PFSK-1 (cell line): ENCODE measurements around the gene PLXDC2.

Experiments used
- SIN3A ChIP-seq: IDR thresholded peaks from 2 replicates; pipeline ENCODE4 v1.6.1; 2012; ENCODE audit warnings: mild to moderate bottlenecking, low read length, moderate library complexity, borderline replicate concordance; ENCODE audit not compliant: insufficient read depth
- TAF1 ChIP-seq: IDR thresholded peaks from 2 replicates; pipeline ENCODE4 v1.6.1; 2012; ENCODE audit warnings: low read length, control low read depth, borderline replicate concordance; ENCODE audit not compliant: insufficient read depth
- TF ChIP-seq, protein P1 (sequence below), 2 experiments: IDR thresholded peaks; 2 replicates each; pipeline versions ENCODE4 v1.6.1 to v1.8.0; 2011 to 2012; ENCODE audit warnings: low read depth in 2 of 2, low read length in 2 of 2, control low read depth in 1 of 2, inconsistent platforms in 1 of 2, mild to moderate bottlenecking in 1 of 2, moderate library complexity in 1 of 2; ENCODE audit not compliant: insufficient read depth in 1 of 2

GRCh38 chr10:20330246-20330645 is 514.0 kb downstream of the PLXDC2 start:
- TF ChIP-seq TAF1 (no peak), SIN3A (no peak)
- TF ChIP-seq, protein P1, sequence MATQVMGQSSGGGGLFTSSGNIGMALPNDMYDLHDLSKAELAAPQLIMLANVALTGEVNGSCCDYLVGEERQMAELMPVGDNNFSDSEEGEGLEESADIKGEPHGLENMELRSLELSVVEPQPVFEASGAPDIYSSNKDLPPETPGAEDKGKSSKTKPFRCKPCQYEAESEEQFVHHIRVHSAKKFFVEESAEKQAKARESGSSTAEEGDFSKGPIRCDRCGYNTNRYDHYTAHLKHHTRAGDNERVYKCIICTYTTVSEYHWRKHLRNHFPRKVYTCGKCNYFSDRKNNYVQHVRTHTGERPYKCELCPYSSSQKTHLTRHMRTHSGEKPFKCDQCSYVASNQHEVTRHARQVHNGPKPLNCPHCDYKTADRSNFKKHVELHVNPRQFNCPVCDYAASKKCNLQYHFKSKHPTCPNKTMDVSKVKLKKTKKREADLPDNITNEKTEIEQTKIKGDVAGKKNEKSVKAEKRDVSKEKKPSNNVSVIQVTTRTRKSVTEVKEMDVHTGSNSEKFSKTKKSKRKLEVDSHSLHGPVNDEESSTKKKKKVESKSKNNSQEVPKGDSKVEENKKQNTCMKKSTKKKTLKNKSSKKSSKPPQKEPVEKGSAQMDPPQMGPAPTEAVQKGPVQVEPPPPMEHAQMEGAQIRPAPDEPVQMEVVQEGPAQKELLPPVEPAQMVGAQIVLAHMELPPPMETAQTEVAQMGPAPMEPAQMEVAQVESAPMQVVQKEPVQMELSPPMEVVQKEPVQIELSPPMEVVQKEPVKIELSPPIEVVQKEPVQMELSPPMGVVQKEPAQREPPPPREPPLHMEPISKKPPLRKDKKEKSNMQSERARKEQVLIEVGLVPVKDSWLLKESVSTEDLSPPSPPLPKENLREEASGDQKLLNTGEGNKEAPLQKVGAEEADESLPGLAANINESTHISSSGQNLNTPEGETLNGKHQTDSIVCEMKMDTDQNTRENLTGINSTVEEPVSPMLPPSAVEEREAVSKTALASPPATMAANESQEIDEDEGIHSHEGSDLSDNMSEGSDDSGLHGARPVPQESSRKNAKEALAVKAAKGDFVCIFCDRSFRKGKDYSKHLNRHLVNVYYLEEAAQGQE (IDR thresholded peaks at IDR 0.05; ENCODE audit: insufficient read depth in 1 of 2, low read depth in 2 of 2, low read length in 2 of 2): no peak
